ENCODE measurements around the gene F7.

The F7 gene

DNA sequence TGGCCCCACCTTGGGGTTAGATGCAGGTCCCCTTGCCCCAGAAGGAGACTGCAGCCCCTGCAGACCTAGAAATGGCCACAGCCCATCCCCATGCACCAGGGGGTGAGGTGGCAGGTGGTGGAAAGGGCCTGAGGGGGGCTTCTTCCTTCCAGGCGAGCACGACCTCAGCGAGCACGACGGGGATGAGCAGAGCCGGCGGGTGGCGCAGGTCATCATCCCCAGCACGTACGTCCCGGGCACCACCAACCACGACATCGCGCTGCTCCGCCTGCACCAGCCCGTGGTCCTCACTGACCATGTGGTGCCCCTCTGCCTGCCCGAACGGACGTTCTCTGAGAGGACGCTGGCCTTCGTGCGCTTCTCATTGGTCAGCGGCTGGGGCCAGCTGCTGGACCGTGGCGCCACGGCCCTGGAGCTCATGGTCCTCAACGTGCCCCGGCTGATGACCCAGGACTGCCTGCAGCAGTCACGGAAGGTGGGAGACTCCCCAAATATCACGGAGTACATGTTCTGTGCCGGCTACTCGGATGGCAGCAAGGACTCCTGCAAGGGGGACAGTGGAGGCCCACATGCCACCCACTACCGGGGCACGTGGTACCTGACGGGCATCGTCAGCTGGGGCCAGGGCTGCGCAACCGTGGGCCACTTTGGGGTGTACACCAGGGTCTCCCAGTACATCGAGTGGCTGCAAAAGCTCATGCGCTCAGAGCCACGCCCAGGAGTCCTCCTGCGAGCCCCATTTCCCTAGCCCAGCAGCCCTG is 12.8 kb downstream of the F7 start:
- DNase-seq (ENCODE audit: low read depth in 2 of 2) = no peak

DNA sequence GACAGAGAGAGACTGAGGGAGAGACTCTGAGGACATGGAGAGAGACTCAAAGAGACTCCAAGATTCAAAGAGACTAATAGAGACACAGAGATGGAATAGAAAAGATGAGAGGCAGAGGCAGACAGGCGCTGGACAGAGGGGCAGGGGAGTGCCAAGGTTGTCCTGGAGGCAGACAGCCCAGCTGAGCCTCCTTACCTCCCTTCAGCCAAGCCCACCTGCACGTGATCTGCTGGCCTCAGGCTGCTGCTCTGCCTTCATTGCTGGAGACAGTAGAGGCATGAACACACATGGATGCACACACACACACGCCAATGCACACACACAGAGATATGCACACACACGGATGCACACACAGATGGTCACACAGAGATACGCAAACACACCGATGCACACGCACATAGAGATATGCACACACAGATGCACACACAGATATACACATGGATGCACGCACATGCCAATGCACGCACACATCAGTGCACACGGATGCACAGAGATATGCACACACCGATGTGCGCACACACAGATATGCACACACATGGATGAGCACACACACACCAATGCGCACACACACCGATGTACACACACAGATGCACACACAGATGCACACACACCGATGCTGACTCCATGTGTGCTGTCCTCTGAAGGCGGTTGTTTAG is 13.7 kb downstream of the F7 start:
- DNase-seq (ENCODE audit: low read depth in 2 of 2) = no peak

DNA sequence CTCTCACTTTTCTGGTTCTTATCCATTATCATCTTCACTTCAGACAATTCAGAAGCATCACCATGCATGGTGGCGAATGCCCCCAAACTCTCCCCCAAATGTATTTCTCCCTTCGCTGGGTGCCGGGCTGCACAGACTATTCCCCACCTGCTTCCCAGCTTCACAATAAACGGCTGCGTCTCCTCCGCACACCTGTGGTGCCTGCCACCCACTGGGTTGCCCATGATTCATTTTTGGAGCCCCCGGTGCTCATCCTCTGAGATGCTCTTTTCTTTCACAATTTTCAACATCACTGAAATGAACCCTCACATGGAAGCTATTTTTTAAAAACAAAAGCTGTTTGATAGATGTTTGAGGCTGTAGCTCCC is 14.2 kb downstream of the F7 start:
- no peak for DNase-seq (ENCODE audit: low read depth in 2 of 2)

DNA sequence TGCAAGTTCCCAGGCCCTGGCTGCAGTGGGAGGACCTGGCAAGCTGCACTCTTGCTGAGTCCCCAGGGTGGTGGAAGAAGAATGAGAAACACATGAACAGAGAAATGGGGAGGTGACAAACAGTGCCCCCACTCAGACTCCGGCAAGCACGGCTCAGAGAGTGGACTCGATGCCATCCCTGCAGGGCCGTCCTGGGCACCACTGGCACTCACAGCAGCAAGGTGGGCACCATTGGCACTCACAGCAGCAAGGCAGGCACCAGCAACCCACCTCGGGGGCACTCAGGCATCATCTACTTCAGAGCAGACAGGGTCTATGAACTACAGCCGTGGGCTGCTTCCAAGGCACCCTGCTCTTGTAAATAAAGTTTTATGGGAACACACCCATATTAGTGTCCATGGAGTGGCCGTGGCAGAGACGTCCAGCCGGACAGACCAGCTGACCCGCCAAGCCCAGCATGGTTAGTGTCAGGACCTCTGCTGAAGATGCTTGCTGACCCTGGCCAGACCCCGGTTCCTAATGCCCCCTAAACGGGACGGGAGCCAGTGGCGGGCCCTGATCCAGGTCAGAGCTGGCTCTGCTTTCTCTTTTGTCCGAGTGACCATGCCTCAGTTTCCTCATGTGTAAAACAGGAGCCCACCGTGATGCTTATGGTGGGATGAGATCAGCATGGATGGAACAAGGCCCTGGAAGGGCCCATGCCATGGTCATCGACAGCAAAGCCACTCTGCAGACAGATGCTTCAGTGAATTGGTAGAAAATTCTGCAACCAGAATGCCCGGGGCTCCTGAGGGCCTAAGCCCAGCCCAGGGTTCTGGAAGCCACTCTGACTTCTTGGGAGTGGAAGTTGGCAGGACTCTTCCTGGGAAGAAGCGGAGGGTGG is 14.9 kb downstream of the F7 start:
- no peak for DNase-seq (ENCODE audit: low read depth in 2 of 2)

DNA sequence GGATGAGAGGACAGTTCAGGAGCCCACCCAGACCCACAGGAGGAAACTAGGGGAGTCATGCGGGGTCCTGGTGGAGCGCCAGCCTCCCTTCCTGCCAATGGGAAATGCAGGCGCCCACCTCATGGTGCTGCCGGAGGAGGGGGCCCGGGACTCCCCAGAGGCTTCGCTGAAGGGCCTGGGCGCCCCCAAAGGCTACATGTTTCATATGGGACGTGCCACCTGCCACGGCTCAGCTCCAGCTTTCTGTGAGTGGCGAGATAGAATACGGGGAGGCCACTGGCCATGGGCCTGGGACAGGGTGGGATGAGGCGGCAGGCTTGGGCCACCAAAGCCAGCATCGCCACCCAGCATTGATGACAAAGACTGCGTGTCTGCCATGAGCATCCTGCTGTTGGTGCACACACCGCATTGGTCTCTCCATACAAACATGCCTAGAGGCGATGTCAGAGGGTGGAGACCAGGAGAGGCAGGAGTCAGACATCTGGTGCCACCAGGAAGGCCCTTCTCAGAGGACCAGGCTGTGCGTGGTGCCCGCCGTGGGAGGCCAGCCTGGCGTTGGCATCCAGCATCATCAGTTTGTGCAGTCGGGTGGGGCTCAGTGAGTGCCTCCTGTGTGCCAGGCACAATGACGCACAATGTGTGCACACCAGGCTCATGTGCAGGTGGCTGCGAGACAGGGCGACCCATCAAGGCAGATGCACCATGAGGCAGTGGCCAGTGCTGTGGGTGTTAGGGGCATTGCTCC is 15.8 kb downstream of the F7 start:
- no peak for DNase-seq (ENCODE audit: low read depth in 2 of 2)

DNA sequence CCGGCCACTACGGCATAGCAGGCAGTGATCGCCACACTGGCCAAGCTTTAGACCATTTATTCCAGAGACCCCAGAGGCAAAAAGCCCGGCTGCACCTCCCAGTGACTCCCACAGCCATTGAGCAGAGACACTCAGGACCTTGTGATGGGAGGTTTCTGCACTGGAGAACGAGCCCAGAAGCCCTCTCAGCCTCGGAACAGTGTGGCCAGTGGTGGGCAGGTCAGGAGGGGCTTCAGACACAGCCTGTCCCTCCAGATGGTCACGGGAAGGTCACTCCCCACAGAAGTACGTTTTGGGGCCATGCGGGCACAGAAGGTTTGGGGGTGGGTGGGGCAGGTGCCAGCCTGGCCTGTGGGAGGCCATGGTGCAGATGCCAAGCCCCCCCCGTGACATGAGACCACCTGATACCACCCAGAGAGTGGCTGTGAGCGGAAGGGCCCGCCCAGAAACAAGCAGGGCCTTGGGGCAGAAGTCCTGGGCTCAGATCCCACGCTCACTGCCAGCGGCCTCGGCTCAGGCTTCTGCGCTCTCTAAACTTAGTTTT is 16.4 kb downstream of the F7 start:
- no peak for DNase-seq (ENCODE audit: low read depth in 2 of 2)

DNA sequence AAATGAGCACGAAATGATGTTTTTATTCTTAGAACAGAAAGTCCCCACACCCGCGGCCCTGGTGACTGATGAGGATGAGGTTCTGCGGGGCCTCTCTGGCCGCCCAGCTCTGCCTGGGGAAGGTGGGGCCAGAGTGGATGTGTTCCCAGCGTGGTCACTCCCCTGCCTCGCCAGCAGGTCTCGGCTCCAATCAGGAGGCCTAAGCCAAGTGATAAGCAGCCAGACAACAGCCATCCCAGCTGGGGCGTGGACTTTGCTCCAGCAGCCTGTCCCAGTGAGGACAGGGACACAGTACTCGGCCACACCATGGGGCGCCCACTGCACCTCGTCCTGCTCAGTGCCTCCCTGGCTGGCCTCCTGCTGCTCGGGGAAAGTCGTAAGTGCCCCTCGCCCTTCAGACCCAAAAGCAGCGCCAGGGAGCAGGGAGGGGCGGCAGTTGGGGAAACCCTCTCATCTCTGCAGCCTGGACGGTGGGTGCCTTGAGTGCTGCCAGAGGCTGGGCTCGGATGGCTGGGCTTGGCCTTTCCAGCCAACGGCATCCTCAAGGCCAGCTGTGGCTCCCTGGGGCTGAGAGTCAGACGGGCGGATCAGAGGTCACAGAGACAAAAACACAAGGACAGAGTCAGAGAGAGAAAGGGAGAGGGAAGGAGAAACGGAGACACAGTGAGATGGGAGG is 17.1 kb downstream of the F7 start, which contains the start of gene F10:
Gene F10 (plus strand): TSS at position 250 of the 676 bp plus-strand sequence. CDS start 57 bp downstream, at position 307.
- DNase-seq (ENCODE audit: low read depth in 2 of 2) = no peak

DNA sequence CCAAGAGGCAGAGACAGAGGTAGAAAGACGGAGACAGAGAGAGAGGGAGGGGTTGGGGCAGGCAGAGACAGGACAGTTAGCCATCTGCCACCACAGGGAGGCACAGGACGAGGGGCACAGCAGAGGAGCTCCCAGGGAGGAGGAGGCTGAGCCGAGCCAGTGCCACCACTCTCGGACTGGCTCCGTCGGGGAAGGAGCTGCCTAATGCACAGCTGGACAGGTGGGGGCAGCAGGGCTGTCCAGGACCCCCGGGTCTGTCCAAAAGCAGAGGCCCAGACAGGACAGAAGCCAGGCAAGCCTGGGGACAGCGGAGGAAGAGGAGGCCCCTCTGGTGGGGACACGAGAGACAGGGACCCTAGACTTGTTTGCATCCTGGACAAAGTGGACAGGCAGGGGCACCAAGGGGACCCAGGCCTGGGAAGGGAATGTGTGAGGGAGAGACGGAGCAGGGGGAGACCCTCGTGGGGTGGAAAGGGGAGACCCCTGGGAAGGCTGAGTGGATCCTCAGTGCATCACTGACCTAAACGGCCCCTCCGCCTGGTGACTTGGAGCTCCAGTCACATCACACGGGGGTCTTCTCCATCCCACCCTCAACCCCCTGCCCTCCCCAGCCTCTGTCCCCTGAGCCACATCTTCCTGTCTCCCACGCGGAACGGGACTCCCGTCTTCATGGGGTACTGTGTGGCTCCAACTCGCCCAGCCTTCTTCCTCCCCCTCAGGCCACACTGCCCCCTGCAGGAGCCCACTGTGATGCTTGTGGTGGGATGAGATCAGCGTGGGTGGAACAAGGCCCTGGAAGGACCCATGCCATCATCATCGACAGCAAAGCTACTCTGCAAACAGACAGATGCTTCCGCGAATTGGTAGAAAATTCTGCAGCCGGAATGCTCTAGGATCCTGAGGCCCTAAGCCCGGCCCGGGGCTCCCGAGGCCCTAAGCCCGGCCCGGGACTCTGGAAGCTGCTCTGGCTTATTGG is 17.9 kb downstream of the F7 start:
- no peak for DNase-seq (ENCODE audit: low read depth in 2 of 2)

GRCh38 chr13:113124211-113124970 is 18.8 kb downstream of the F7 start:
- no peak for DNase-seq (ENCODE audit: low read depth in 2 of 2)

GRCh38 chr13:113125506-113126264 is 20.1 kb downstream of the F7 start:
- DNase-seq (ENCODE audit: low read depth in 2 of 2) = no peak

- DNase-seq (ENCODE audit: low read depth in 2 of 2) = no peak
Measured at GRCh38 chr13:113126265-113127150, 20.9 kb downstream of the F7 start.

- no peak for DNase-seq (ENCODE audit: low read depth in 2 of 2)
Measured at GRCh38 chr13:113129480-113129879, 23.9 kb downstream of the F7 start.

DNA sequence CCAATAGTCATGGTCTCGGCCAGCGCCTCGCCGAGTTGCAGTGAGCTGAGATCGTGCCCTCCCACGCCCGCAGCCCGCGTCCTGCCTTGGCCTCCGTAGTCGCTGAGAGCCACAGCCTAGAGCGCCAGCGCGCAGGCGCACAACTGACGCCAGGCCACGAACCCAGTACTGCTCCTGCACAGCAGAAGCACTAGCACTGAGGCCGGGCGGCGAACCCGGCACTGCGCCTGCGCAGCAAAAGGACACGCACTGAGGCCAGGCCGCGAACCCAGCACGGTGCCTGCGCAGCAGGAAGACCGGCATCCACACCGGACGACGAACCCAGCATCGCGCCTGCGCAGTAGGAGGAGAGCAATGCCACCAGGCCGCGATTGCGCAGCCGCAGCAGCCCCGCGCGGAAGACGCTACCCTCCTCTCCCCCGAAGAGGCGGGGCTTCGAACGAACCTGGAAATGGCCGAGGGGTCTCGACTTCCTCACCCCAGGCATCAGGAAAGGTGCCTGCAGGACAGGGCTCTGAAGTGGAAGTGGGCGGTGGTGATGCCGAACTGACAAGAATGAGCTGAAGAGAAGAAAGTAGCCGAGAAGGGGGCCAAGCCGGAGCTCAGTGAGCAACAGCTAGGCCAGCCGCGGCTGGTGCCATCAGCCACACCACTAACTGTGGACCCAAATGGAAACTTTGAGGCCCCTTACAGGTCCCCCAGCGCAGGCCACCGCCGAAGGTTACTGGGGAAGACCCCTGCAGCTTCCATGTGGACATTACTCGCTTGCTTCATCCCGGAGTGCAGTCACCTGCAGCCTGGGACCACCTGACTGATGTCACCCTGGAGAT is 24.5 kb downstream of the F7 start:
- no peak for DNase-seq (ENCODE audit: low read depth in 2 of 2)

- no peak for DNase-seq (ENCODE audit: low read depth in 2 of 2)
Measured at GRCh38 chr13:113135281-113135760, 29.7 kb downstream of the F7 start.

- no peak for DNase-seq (ENCODE audit: low read depth in 2 of 2)
Measured at GRCh38 chr13:113137691-113138298, 32.2 kb downstream of the F7 start.
